RKO (cell line): ENCODE results near the gene GALNTL6.

Experiments
- DNase-seq: peaks from one replicate; pipeline ENCODE4 v3.0.0-alpha.2; 2016; ENCODE audit warnings: low spot score

GALNTL6 gene

GRCh38 chr4:172989984-172990820, 1177.0 kb downstream of the GALNTL6 start:
- no peak for DNase-seq

GRCh38 chr4:172992648-172993378, 1179.6 kb downstream of the GALNTL6 start:
- DNase-seq, result no peak

GRCh38 chr4:172995161-172995560, 1182.0 kb downstream of the GALNTL6 start:
- no peak for DNase-seq

- DNase-seq, result no peak
Observed at GRCh38 chr4:172995704-172996103, 1182.5 kb downstream of the GALNTL6 start.

- peak; percentile 77 for DNase-seq
Observed at GRCh38 chr4:172996571-172997216, 1183.5 kb downstream of the GALNTL6 start.

GRCh38 chr4:172997217-172997609, 1184.0 kb downstream of the GALNTL6 start:
- DNase-seq, result no peak

- no peak for DNase-seq
Observed at GRCh38 chr4:172997856-172998255, 1184.7 kb downstream of the GALNTL6 start.

- no peak for DNase-seq
Observed at GRCh38 chr4:172998527-172999469, 1185.6 kb downstream of the GALNTL6 start.

- no peak for DNase-seq
Observed at GRCh38 chr4:173001571-173001970, 1188.4 kb downstream of the GALNTL6 start.

GRCh38 chr4:173002830-173003561, 1189.8 kb downstream of the GALNTL6 start:
- DNase-seq, result no peak

GRCh38 chr4:173005912-173006633, 1192.9 kb downstream of the GALNTL6 start:
- DNase-seq, result no peak

- DNase-seq, result no peak
Observed at GRCh38 chr4:173008436-173008835, 1195.2 kb downstream of the GALNTL6 start.

- no peak for DNase-seq
Observed at GRCh38 chr4:173009129-173009823, 1196.1 kb downstream of the GALNTL6 start.

- DNase-seq, result no peak
Observed at GRCh38 chr4:173012608-173013007, 1199.4 kb downstream of the GALNTL6 start.

- peak; percentile 44 for DNase-seq
Observed at GRCh38 chr4:173013232-173013930, 1200.2 kb downstream of the GALNTL6 start.

- DNase-seq, result peak; percentile 68
Observed at GRCh38 chr4:173014113-173014558, 1200.9 kb downstream of the GALNTL6 start.

- no peak for DNase-seq
Observed at GRCh38 chr4:173014836-173015235, 1201.6 kb downstream of the GALNTL6 start.

- no peak for DNase-seq
Observed at GRCh38 chr4:173017802-173018201, 1204.6 kb downstream of the GALNTL6 start.

GRCh38 chr4:173018446-173018845, 1205.2 kb downstream of the GALNTL6 start:
- no peak for DNase-seq
